ENCODE measurements around the gene TNS3.

The TNS3 gene

DNA sequence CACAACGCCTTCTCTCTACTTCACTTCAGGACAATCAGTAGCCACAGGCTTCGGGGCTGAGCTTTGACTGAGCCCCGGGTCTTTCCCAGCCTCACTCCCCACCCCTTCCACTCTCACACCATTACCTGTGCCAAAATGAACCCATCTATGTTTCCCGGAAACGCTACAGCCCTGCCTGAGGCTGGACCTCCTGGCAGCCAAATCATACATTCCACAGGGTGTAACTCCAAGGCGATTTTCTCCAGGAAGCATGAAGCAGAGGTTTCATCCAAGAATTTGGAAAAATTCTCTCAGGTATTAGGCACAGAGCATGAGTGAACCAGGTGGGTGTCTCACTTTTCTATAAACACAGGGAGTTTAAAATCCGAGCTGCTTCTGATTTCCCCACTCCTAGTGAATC, 286.3 kb downstream of the TNS3 start:
- no peak for DNase-seq

DNA sequence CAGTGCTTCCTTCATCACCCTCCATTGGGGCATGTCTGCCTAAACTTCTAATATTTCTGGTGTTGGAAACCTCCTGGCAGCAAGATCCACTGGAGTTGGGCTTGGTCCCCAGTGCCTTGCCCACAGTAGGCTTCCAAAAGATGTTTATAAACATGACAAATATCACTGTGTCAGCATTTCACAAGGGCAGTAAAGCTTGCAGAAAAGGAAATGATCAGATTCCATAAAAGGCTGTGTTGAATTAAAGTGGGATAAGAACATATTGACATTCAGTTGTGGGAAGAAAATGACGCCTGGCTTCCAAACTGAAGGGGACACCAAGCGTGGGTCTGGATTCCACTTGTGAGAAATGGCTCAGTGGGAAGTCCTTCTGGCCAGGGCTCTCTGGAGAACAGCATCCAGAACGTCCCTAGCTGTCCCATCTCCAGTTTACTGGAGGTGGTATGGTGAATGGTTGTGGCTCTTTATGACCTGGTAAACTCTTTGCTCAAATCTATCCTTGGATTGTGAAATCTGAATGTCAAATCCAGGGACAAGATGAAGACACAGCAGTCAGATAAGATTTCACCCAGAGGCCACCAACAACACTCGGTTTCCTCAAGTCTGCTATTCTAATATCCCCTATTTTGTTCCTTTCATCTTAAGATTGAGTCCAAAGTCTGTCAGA, 287.2 kb downstream of the TNS3 start:
- DNase-seq: no peak

DNA sequence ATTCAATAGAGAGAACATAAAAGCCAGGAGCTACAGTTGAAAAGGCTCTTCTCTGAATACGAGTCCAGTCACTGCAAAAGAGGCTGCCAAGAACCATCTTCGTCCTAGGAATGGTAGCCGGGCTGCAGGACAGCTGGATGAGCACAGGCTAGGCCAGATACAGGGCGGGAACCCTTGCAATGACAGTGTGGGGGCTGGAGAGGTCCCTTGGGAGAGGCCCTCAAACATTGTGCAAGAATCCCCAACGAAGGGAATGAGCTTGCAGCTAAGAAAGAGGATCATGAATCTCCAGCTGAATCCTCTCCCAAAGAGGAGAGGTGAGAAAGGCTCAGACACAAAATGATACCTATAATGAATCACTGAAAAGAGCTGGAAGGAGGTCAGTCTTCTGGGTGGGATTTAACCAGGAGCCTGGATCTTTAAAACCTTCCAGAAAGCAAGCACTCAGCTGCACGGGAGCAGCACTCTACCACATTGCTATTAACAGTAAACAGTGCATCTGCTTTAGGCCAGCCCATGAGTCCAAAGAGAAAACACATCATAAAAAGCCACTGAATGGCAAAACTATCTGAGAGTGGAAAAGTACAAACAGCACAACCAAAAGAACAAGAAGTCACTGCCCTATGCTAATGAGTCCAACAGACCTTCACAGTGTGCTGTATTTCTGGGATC, 287.9 kb downstream of the TNS3 start:
- DNase-seq: no peak

DNA sequence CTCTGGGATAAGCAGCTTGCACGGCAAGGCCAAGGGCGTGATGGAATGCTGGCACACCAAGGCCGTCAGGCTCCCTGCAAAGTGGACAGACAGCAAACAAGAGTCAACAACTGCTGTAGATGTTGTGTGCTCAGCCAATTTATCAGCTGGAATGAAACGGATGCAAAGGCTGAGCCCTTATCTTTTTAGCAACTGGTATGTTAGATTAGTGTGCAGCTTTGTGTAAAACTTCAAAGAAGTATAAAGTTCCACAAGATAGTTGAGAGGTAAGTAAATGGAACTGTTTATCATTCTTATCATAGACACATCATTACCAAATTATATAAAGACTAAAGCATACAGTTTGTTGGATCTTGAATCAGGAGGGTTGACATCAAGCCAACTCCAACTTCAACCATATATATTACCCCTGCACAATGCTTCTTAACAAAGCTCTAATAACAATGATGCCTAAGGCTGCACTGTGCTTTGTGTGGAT, 289.0 kb downstream of the TNS3 start:
- no peak for DNase-seq

DNA sequence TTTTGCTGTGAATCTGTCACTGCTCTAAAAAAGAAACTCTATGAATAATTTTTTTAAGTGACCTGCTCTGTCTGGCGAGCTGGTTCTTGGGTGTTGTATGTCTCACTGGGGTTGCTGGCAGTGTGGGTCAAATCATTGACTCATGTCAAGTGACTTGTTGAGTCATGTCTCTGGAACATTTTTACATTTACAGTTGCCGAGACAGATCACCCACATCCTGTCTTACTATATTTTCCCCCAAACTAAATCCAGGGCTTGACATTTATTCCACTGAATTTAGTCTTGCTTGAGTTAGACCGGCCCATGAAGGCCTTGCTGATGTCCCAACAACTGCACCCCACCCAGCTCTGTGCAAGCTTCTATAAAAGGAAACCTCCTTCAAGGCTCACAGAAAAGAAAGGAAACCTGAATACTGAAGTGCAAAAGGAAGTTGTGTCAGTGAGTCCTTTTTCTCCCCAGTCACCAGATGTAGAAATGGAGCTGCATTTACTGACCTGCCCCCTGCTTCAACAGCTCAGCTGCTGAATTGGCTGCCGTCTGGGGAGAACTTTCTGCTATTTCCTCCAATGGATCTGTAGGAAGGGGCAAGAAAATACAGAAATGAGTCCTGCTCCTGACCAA, 290.3 kb downstream of the TNS3 start:
- peak in 1 of 5 donors; percentile 39 for DNase-seq

DNA sequence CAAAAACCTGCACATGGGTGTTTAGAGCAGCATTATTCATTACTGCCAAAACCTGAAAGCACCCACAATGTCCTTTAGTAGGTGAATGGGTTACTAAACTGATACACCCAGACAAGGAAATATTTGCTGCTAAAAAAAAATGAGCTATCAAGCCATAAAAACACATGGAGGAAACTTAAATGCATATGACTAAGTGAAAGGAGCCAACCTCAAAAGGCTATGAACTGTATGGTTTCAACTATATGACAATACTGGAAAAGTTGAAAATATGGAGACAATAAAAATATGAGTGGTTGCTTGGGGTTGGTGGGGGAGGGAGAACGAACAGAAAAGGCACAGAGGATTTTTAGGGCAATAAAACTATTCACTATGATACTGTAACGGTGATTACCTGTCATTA, 291.0 kb downstream of the TNS3 start:
- DNase-seq: no peak

DNA sequence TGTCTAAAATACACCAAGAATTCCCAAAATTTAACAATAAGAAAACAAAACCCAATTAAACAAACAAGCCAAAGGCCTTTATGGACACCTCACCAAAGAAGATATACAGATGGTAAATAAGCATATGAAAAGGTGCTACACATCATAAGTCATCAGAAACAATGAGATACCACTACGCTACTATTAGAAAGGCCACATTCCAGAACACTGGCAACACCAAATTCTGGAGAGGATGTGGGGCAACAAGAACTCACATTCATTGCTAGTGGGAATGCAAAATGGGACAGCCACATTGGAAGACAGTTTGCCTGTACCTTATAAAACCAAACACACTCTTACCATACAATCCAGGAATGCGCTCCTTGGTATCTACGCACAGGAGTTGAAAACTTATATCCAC, 291.4 kb downstream of the TNS3 start:
- DNase-seq: no peak

DNA sequence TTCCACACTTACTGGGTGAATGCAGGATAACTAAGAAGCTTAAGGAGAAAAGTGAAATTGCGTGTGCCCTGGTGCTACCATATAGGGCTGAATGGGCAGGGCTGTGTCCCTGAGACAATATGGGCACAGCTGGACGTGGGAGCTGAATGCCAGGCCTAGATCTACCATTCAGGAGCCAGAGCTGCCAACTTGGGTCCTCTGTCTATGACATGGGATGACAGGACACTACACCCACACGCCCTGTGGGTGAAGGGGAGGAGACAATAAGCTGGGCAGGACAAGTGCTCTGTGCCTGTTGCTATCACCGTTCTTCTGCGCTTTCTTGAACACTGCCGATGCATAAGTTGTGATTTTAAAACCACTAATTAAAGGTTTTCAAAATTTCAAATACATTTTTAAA, 293.9 kb downstream of the TNS3 start:
- DNase-seq: no peak

DNA sequence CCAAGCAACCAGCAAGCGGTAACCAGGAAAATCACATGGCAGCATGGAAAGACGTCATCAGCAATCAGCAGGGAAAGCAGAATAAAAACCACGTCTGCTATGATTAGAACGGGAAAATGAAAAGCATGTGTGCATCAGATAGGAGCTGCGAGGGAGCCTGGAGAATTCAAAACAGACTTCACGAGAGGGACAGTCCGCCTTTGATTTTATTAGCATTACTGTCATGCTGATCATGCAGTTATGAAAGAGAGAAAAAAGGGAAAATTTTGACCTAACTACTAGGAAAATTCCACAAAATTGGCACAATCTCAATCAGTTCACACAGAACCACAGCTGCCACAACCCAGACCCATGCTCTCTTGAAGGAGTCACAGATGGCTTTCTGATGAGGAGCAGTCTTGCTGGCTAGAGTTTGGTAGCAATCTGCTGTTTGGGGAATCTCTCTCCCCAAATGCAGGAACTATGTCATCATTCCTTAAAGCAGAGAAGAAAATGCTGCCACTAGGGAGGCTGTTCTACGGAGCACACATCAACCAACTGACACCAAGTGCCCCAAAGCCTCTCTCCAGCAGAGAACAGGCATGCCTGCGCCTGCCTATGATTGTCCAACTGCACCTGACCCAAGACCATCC, 295.9 kb downstream of the TNS3 start:
- no peak for DNase-seq

DNA sequence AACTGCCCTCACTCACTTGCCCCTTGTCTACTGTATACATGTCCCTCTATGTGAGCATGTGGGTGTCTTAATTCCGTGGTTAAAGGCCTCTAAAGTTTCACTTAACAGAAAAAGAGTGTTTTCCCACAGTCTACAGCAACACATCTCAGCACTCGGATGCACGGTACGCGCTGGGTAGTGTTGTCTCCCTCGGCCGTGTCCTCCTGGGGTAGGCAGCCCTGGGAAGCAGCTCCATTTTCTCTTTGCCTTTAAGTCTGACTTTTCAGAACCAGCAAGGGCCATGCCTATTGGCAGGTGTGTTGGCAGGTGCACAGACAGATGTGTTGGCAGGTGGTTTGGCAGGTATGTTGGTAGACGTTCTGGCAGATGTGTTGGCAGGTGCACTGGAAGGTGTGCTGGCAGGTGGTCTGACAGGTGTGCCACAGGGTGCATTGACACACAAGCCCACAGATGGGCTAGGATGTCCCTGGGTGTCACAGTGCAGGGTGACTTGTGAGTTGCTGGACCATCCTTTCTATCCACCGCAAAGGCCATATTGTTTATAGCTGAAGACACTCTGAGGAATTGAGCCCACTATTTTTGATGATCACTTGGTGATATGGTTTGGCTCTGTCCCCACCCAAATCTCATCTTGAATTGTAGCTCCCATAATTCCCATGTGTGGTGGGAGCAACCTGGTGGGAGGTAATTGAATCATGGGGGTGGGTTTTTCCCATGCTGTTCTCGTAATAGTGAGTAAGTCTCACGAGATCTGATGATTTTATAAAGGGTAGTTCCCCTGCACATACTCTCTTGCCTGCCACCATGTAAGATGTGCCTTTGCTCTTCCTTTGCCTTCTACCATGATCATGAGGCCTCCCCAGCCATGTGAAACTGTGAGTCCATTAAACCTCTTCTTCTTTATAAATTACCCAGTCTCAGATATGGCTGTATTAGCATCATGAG, 296.9 kb downstream of the TNS3 start:
- DNase-seq: no peak

DNA sequence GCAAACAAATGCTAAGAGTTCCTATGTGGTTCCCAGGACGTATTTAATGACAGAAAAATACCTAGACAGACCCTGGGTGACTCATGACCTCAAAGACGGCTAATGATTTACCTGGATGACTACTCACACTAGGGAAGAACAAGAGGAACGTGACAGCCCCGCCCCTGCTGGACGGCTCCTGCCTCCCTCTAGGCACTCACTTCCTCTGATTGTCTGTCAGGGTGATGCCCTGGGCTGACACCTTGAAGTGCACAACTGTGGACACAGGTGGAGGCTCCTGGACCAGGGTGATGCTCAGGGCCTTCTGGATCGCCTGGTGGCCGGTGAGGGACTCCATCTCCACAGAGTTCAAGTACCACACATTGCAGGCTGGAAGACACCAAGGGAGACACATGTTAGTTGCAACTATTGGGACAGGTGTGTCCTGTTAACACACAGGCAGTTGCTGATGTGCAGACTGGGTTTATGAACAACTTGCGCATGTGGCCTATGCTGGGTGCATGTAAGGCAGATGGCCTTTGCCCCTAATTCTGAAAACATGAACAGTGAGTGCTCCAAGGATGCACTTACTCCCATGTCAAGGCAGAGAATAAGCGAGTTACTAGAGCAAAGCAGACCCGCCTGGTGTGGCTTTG, 298.3 kb downstream of the TNS3 start:
- DNase-seq: no peak

DNA sequence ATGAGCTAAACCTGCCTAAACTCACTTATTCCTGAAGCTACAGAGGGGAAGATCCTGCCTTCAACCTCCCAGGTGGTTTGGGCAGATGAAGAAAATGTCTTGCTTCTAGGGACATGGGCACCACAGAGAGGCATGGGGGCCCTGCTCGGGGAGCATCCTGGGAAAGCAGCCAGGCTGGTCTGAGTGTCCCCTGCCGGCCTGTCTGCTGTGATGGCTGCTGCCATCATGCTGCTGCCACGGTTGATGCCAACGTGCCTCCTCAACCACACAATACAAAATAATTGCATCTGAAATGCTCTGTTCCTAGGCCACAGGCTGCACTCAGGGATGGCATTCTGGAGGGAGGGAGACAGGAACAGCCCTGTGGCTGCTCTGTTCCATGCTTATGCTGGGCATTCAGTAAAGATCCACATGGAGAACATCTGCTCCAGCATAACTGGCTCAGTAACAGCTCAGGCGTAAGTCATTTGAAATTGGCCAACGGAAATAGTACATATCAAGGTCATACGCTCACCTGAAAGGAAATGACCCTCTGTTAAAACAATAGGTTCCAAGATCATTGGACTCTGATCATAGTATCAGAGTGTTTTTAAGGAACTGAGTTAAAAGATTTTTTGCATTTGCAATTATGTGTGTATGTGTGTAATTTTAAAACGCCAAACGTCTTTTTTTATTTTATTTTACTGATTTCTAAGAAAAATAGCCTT, 299.0 kb downstream of the TNS3 start:
- DNase-seq: no peak

DNA sequence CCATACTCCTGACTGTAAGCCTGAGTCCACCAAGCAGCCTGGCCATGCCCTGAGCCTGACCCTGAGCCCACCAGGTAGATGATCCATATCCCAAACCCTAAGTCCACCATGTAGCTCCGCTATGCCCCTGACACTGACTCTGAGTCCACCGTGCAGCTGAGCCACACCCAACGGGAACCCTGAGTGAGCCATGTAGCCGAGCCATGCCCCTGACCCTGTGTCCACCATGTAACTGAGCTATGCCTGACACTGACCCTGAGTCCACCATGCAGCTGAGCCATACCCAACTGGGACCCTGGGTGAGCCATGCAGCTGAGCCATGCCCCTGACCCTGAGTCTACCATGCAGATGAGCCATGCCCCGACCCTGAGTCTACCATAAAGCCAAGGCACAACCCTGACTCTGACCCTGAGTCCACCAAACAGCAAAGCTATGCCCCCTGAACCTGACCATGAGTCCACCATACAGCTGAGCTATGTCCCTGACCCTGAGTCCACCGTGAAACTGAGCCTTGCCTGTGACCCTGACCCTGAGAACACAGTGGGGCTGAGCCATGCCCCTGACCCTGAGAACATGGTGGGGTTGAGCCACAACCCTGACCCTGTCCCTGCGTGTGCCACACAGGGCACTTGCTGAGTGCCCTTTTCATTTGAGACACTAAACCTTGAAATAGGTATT, 299.8 kb downstream of the TNS3 start:
- DNase-seq: no peak

DNA sequence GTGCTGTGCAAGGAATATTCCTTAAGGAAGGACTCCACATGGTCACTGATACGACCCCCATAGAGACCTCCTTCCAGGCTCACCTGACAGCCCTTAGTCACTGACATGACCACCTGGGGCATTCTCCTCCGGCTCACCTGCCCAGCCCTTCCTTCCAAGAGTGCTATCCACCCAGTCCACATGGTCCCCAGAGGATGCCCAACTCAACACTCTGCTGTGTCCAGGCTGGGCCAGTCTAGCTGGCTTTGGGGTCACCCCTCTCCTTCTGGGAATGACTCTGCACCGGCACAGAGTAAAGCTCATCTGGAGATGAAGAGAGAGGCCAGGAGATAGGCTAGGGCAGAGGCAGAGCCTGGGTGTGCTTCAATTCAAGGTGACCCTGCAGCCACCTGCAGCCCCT, 300.8 kb downstream of the TNS3 start:
- DNase-seq: no peak

DNA sequence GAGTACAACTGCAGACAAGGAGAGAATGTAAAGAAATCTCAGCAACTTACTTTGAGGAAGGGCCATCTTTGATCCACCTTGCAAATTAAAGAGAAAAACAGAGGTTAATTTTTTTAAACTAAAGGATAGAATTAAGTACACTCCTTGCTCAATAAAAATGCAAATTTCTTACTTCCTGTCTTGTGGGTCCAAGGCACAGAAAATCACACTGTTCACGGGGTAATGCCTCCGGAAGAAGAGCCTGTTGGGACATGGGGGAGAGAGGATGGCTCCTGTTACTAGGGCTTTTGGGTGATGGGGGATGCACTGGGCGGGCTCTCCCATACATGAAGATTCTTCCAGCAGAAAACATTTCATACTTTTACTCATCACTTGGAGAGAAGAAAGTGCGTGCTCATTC, 301.8 kb downstream of the TNS3 start:
- DNase-seq: no peak

DNA sequence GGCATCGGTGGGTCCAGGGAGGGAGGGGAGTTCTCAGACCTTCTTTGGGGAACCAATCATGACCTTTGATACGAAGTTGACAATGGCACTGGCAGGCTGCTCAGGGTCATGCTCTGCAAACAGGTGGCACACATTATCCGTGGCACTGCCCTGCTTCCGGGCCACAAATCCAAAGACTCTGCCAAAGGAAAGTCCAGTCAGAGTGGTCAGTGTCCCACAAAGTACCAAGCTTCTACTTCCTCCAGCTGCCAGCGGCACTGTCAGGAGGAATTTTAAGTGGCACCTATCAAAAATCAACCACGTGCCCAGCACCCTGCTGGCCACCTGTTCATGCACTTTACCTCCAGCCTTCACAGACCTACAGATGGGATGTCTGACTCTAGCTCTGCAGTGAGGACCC, 303.9 kb downstream of the TNS3 start:
- no peak for DNase-seq

DNA sequence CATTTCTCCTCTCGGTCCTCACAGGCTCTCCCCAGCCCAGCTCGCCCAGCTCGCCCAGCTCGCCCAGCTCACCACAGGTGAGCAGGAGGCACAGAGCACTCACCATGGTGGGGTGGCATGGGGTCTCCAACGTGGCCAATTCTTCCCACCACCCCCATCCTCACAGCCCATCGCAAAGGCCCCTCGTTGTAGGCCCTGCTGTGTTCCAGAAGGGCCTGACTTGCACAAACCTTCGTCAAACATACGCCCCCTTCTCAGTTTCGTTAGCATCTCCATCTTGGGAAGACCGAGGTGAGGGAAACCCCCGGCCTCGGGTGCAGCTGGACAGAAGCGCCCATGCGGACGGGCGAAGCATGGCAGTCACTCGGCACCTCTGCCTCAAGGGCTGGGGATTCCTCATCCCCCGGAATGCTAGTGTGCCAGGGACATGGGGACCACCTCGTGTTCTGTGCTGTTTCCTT, 304.6 kb downstream of the TNS3 start:
- no peak for DNase-seq

DNA sequence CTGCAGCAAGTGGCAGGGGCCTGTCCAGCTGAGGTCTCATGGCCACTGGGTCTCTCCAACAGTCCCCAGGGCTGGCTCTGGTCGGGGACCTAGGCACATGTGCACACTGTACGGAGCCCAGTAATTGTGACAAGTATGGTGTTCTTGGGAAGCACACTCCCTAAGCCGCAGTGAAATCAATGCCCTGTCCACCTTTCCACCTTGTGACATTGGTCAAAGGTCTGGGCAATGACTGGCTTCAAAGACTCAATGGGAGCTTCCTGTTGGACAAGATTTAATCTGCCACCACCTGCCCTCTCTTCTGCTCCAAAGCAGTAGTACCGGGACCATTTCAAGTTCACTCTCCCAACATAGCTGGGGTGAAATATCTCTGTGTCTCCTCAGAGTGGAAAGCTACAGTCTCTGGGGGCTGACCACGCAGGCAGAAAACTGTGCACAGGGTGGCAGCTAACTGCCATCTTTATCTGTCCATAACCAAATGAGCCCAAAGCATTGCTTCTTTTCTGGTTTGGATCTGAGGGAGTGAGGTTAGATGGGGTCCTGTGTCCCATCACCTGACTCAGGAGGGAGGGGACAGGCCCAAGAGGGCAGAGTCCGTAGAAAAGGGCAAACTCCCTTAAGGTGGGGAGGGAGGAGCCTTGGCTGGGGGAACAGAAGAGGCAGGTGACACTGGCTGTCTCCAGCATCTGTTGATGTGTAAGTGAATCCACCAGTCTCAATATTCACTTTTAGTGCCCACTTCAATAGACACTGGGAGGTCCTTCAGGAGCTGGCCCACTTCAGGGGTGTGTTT, 307.7 kb downstream of the TNS3 start:
- DNase-seq: no peak

DNA sequence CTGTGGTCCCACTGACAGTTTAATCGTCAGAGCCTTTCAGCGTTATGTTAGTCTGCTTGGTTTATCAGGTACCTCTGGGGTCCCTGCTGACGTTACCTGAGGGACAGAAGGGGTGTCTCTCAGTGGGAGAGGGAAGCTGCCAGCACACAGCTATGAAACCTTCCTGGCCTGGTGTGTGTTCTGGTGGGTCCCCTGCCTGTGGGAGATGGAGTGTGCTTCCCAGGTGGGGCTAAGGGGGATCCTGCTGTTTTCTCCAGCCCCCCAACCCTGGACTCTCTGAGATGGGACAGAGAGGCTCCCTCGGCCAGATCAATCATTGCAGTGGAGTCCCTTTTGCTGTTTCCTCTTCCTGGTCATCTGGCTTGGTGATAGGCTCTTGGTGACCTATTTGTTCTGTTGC, 308.8 kb downstream of the TNS3 start:
- no peak for DNase-seq

DNA sequence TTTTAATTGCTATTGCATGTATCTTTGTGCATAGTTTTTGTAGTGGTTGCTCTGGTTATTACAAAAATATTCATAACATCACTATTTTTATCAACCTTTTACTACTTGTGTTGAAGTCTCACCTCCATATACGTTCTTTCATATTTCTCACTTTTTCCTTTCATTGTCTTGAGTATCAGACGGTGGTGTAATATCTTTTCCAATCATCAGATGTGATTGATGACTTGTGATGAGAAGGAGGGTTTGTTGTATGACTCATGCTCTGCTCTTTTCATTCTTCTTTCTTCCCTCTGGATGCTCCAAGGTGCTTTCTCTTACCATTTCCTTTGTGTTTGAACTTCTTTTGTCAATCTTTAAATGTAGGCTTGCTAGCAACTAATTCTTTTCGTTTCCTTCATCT, 310.2 kb downstream of the TNS3 start:
- DNase-seq: no peak

Measured in T-helper 1 cell (primary cell).